Neural cell (in vitro differentiated cells): ENCODE results near the gene IFT43. TPM values are rescaled to one million over a fixed set of nuclear protein-coding genes. Genes with fewer than 3 reads are reported as not detected.
A peak's percentile ranks its signal among the peaks of the same experiment; 100 is the strongest.

Experiments
- H2AFZ ChIP-seq: fragments of 200-600, 300-800 bp; sonication (generic), shearing (Covaris generic); 2 replicates; pipeline ENCODE4 v1.6.0; 2014; ENCODE audit warnings: low read depth, mild to moderate bottlenecking, antibody characterized with exemption, low read length, moderate library complexity
- H3F3A ChIP-seq: fragments of 200-600 bp; shearing (Covaris generic); 2 replicates; pipeline ENCODE4 v1.6.1; 2016; ENCODE audit warnings: mild to moderate bottlenecking, moderate library complexity, mixed read lengths, antibody characterized with exemption, low read length; ENCODE audit not compliant: insufficient read depth, poor library complexity, severe bottlenecking
- H3K27ac ChIP-seq: fragments of 200-600, 300-800 bp; sonication (generic), shearing (Covaris generic); 2 replicates; pipeline ENCODE4 v1.5.1; 2014; ENCODE audit warnings: mild to moderate bottlenecking, low read length, moderate library complexity
- H3K27me3 ChIP-seq: fragments of 300-800, 200-600 bp; sonication (generic), shearing (Covaris generic); 2 replicates; pipeline ENCODE4 v1.6.0; 2014; ENCODE audit warnings: mild to moderate bottlenecking, low read depth, low read length, moderate library complexity; ENCODE audit not compliant: insufficient read depth
- H3K36me3 ChIP-seq: fragments of 300-800, 200-600 bp; sonication (generic), shearing (Covaris generic); 2 replicates; pipeline ENCODE4 v1.5.1; 2014; ENCODE audit warnings: mild to moderate bottlenecking, antibody characterized with exemption, low read length, moderate library complexity; ENCODE audit not compliant: insufficient read depth
- H3K4me2 ChIP-seq: fragments of 300-800, 200-600 bp; sonication (generic), shearing (Covaris generic); 2 replicates; pipeline ENCODE4 v1.6.0; 2014; ENCODE audit warnings: mild to moderate bottlenecking, low read length
- H3K4me3 ChIP-seq: fragments of 300-800, 200-600 bp; sonication (generic), shearing (Covaris generic); 2 replicates; pipeline ENCODE4 v1.5.1; 2014; ENCODE audit warnings: mild to moderate bottlenecking, low read length, moderate library complexity
- H3K79me2 ChIP-seq: fragments of 200-600 bp; shearing (Covaris generic); replicated peaks from 2 replicates; pipeline ENCODE4 v1.6.0; 2014; ENCODE audit warnings: mild to moderate bottlenecking, low read length, moderate library complexity; ENCODE audit not compliant: insufficient read depth
- H3K9ac ChIP-seq: fragments of 300-800, 200-600 bp; sonication (generic), shearing (Covaris generic); 2 replicates; pipeline ENCODE4 v1.6.1; 2016; ENCODE audit warnings: mild to moderate bottlenecking, low read length, mixed read lengths
- H3K9me2 ChIP-seq: fragments of 200-600 bp; shearing (Covaris generic); 2 replicates; pipeline ENCODE4 v1.6.1; 2016; ENCODE audit warnings: mild to moderate bottlenecking, low read length, mixed read lengths; ENCODE audit not compliant: insufficient read depth
- H3K9me3 ChIP-seq: fragments of 200-600, 300-800 bp; sonication (generic), shearing (Covaris generic); 2 replicates; pipeline ENCODE4 v1.6.1; 2016; ENCODE audit warnings: mild to moderate bottlenecking, mixed run types, low read length, moderate library complexity, mixed read lengths
- H4K20me1 ChIP-seq: fragments of 200-600 bp; shearing (Covaris generic); 2 replicates; pipeline ENCODE4 v1.6.1; 2016; ENCODE audit warnings: mild to moderate bottlenecking, mixed run types; ENCODE audit not compliant: insufficient read depth
- EZH2 ChIP-seq: fragments of 200-600, 300-800 bp; shearing (Covaris generic), sonication (generic); IDR thresholded peaks from 2 replicates; pipeline ENCODE4 v1.6.1; 2014; ENCODE audit warnings: antibody characterized with exemption, low read length, borderline replicate concordance, mild to moderate bottlenecking; ENCODE audit not compliant: insufficient read depth, poor library complexity, severe bottlenecking
- MXI1 ChIP-seq: fragments of 450-650 bp; conservative IDR thresholded peaks from 2 replicates; pipeline ENCODE4 v1.6.1; 2014; ENCODE audit warnings: antibody characterized with exemption, mild to moderate bottlenecking; ENCODE audit not compliant: poor library complexity, severe bottlenecking
- POLR2AphosphoS5 ChIP-seq: IDR thresholded peaks from 2 replicates; pipeline ENCODE4 v1.6.1; 2012
- RAD21 ChIP-seq: fragments of 450-650 bp; conservative IDR thresholded peaks from 2 replicates; pipeline ENCODE4 v1.6.1; 2014; ENCODE audit warnings: antibody characterized with exemption, mild to moderate bottlenecking, moderate library complexity
- SMC3 ChIP-seq: fragments of 450-650 bp; conservative IDR thresholded peaks from 2 replicates; pipeline ENCODE4 v1.6.1; 2014; ENCODE audit warnings: antibody characterized with exemption, mild to moderate bottlenecking, moderate library complexity; ENCODE audit not compliant: poor library complexity
- TAF1 ChIP-seq: IDR thresholded peaks from 2 replicates; pipeline ENCODE4 v1.6.1; 2012; ENCODE audit warnings: low read depth
- polyA plus RNA-seq: library from polyadenylated mRNA; depleted of rRNA; stranded (reverse); fragments of >200 nt; gene quantifications from 2 replicates; pipeline ENCODE4 v1.2.3, GENCODE V29; 2014
- TF ChIP-seq, protein P1 (sequence below): IDR thresholded peaks from 2 replicates; pipeline ENCODE4 v1.6.1; 2012; ENCODE audit warnings: borderline replicate concordance
- TF ChIP-seq, protein P2 (sequence below): fragments of 450-650 bp; IDR thresholded peaks from 2 replicates; pipeline ENCODE4 v1.5.1; 2014; ENCODE audit warnings: antibody characterized with exemption, mild to moderate bottlenecking, moderate library complexity; ENCODE audit not compliant: poor library complexity, severe bottlenecking

Gene IFT43
- polyA plus RNA-seq, 1 donor from 2014 or later = 102 TPM

DNA sequence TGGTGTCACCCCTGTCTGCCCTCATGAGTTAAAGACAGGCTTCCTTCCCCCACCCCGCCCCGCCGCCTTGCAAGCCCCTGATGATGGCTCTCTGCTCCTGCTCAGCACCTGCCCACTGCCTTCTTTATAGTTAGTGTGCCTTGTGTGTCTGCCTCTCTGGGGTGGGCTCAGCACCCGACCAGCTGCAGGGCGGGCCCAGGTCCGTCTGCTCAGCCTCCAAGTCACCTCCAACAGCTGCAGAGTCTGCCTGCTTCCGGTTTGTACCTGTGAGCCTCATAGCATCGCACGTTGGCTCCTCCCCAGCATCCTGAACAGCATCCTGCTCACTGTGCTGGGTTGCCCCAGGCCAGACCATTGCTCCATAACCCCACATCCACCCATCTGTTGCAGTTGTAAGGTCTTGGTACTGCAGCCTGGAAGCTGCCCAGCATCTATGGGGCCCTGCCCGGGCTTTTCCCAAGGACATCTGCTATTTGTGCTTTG lies 7.3 kb upstream of the IFT43 start:
- Histone ChIP-seq H3K36me3 (no peaks in the 10 kb centered on the region), H3F3A (no peaks in the 10 kb centered on the region), H2AFZ (no peak overlapping the region), H3K4me3 (no peak overlapping the region), H3K79me2 (no peaks in the 10 kb centered on the region), H3K27ac (no peak overlapping the region), H3K9ac (no peak overlapping the region), H3K27me3 (peaks cover 5% of the 10 kb centered on the region), H4K20me1 (no peaks in the 10 kb centered on the region), H3K9me3 (no peaks in the 10 kb centered on the region), H3K9me2 (no peaks in the 10 kb centered on the region), H3K4me2 (no peak overlapping the region)
- TF ChIP-seq TAF1 (no peak), POLR2AphosphoS5 (no peak), MXI1 (no peak), EZH2 (no peak), RAD21 (no peak), SMC3 (no peak)
- TF ChIP-seq, protein P1, sequence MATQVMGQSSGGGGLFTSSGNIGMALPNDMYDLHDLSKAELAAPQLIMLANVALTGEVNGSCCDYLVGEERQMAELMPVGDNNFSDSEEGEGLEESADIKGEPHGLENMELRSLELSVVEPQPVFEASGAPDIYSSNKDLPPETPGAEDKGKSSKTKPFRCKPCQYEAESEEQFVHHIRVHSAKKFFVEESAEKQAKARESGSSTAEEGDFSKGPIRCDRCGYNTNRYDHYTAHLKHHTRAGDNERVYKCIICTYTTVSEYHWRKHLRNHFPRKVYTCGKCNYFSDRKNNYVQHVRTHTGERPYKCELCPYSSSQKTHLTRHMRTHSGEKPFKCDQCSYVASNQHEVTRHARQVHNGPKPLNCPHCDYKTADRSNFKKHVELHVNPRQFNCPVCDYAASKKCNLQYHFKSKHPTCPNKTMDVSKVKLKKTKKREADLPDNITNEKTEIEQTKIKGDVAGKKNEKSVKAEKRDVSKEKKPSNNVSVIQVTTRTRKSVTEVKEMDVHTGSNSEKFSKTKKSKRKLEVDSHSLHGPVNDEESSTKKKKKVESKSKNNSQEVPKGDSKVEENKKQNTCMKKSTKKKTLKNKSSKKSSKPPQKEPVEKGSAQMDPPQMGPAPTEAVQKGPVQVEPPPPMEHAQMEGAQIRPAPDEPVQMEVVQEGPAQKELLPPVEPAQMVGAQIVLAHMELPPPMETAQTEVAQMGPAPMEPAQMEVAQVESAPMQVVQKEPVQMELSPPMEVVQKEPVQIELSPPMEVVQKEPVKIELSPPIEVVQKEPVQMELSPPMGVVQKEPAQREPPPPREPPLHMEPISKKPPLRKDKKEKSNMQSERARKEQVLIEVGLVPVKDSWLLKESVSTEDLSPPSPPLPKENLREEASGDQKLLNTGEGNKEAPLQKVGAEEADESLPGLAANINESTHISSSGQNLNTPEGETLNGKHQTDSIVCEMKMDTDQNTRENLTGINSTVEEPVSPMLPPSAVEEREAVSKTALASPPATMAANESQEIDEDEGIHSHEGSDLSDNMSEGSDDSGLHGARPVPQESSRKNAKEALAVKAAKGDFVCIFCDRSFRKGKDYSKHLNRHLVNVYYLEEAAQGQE = no peak

DNA sequence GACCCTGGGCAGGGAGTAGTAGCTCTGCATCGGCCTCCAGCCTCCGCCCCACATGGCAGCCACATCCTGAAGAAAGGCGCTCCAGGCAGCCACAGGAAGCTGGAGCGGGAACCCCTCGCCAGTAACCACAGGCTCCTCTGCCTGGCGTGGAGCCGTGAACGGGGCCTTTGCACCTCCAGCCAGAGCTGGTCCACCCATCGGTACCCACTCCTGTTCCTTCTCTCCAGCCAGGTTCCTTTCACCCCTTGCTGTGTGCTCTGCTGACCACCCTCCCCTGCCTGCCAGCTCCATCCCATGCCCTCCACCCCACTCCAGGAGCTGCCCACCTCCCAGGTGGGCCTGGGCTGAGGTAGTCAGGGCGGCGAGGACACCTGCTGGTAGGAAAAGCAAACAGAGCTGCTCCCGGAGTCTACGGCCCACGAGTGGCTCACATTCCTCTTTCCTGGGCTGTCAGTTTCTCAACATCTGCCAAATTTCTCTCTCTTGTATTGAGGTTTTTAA lies 6.4 kb upstream of the IFT43 start:
- Histone ChIP-seq H3K4me2 (no peak overlapping the region), H3K9me3 (no peaks in the 10 kb centered on the region), H3F3A (no peaks in the 10 kb centered on the region), H4K20me1 (no peaks in the 10 kb centered on the region), H3K36me3 (no peaks in the 10 kb centered on the region), H3K9me2 (no peaks in the 10 kb centered on the region), H3K4me3 (no peak overlapping the region), H3K79me2 (no peaks in the 10 kb centered on the region), H3K27me3 (peaks cover 5% of the 10 kb centered on the region), H3K9ac (no peak overlapping the region), H2AFZ (no peak overlapping the region), H3K27ac (no peak overlapping the region)
- no peak for TF ChIP-seq POLR2AphosphoS5
- TF ChIP-seq, protein P2, sequence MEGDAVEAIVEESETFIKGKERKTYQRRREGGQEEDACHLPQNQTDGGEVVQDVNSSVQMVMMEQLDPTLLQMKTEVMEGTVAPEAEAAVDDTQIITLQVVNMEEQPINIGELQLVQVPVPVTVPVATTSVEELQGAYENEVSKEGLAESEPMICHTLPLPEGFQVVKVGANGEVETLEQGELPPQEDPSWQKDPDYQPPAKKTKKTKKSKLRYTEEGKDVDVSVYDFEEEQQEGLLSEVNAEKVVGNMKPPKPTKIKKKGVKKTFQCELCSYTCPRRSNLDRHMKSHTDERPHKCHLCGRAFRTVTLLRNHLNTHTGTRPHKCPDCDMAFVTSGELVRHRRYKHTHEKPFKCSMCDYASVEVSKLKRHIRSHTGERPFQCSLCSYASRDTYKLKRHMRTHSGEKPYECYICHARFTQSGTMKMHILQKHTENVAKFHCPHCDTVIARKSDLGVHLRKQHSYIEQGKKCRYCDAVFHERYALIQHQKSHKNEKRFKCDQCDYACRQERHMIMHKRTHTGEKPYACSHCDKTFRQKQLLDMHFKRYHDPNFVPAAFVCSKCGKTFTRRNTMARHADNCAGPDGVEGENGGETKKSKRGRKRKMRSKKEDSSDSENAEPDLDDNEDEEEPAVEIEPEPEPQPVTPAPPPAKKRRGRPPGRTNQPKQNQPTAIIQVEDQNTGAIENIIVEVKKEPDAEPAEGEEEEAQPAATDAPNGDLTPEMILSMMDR = peak; percentile 59
- TF ChIP-seq RAD21 = peak; percentile 64
- peak; percentile 68 for TF ChIP-seq SMC3
